Neural cell (in vitro differentiated cells): Measurements from ENCODE around the gene ST6GAL1. TPM values are rescaled to one million over a fixed set of nuclear protein-coding genes. Genes with fewer than 3 reads are reported as not detected.

ENCODE experiments used
- H2AFZ ChIP-seq: fragments of 200-600, 300-800 bp; sonication (generic), shearing (Covaris generic); 2 replicates; pipeline ENCODE4 v1.6.0; 2014; ENCODE audit warnings: low read depth, mild to moderate bottlenecking, antibody characterized with exemption, low read length, moderate library complexity
- H3F3A ChIP-seq: fragments of 200-600 bp; shearing (Covaris generic); 2 replicates; pipeline ENCODE4 v1.6.1; 2016; ENCODE audit warnings: mild to moderate bottlenecking, moderate library complexity, mixed read lengths, antibody characterized with exemption, low read length; ENCODE audit not compliant: insufficient read depth, poor library complexity, severe bottlenecking
- H3K27ac ChIP-seq: fragments of 200-600, 300-800 bp; sonication (generic), shearing (Covaris generic); 2 replicates; pipeline ENCODE4 v1.5.1; 2014; ENCODE audit warnings: mild to moderate bottlenecking, low read length, moderate library complexity
- H3K27me3 ChIP-seq: fragments of 300-800, 200-600 bp; sonication (generic), shearing (Covaris generic); 2 replicates; pipeline ENCODE4 v1.6.0; 2014; ENCODE audit warnings: mild to moderate bottlenecking, low read depth, low read length, moderate library complexity; ENCODE audit not compliant: insufficient read depth
- H3K36me3 ChIP-seq: fragments of 300-800, 200-600 bp; sonication (generic), shearing (Covaris generic); 2 replicates; pipeline ENCODE4 v1.5.1; 2014; ENCODE audit warnings: mild to moderate bottlenecking, antibody characterized with exemption, low read length, moderate library complexity; ENCODE audit not compliant: insufficient read depth
- H3K4me2 ChIP-seq: fragments of 300-800, 200-600 bp; sonication (generic), shearing (Covaris generic); 2 replicates; pipeline ENCODE4 v1.6.0; 2014; ENCODE audit warnings: mild to moderate bottlenecking, low read length
- H3K4me3 ChIP-seq: fragments of 300-800, 200-600 bp; sonication (generic), shearing (Covaris generic); 2 replicates; pipeline ENCODE4 v1.5.1; 2014; ENCODE audit warnings: mild to moderate bottlenecking, low read length, moderate library complexity
- H3K79me2 ChIP-seq: fragments of 200-600 bp; shearing (Covaris generic); replicated peaks from 2 replicates; pipeline ENCODE4 v1.6.0; 2014; ENCODE audit warnings: mild to moderate bottlenecking, low read length, moderate library complexity; ENCODE audit not compliant: insufficient read depth
- H3K9ac ChIP-seq: fragments of 300-800, 200-600 bp; sonication (generic), shearing (Covaris generic); 2 replicates; pipeline ENCODE4 v1.6.1; 2016; ENCODE audit warnings: mild to moderate bottlenecking, low read length, mixed read lengths
- H3K9me2 ChIP-seq: fragments of 200-600 bp; shearing (Covaris generic); 2 replicates; pipeline ENCODE4 v1.6.1; 2016; ENCODE audit warnings: mild to moderate bottlenecking, low read length, mixed read lengths; ENCODE audit not compliant: insufficient read depth
- H3K9me3 ChIP-seq: fragments of 200-600, 300-800 bp; sonication (generic), shearing (Covaris generic); 2 replicates; pipeline ENCODE4 v1.6.1; 2016; ENCODE audit warnings: mild to moderate bottlenecking, mixed run types, low read length, moderate library complexity, mixed read lengths
- H4K20me1 ChIP-seq: fragments of 200-600 bp; shearing (Covaris generic); 2 replicates; pipeline ENCODE4 v1.6.1; 2016; ENCODE audit warnings: mild to moderate bottlenecking, mixed run types; ENCODE audit not compliant: insufficient read depth
- CTCF ChIP-seq: fragments of 450-650 bp; IDR thresholded peaks from 2 replicates; pipeline ENCODE4 v1.5.1; 2014; ENCODE audit warnings: antibody characterized with exemption, mild to moderate bottlenecking, moderate library complexity; ENCODE audit not compliant: poor library complexity, severe bottlenecking
- EP300 ChIP-seq: fragments of 450-650 bp; conservative IDR thresholded peaks from 2 replicates; pipeline ENCODE4 v1.6.1; 2014; ENCODE audit warnings: antibody characterized with exemption, mild to moderate bottlenecking, moderate library complexity; ENCODE audit not compliant: poor library complexity, severe bottlenecking
- EZH2 ChIP-seq: fragments of 200-600, 300-800 bp; shearing (Covaris generic), sonication (generic); IDR thresholded peaks from 2 replicates; pipeline ENCODE4 v1.6.1; 2014; ENCODE audit warnings: antibody characterized with exemption, low read length, borderline replicate concordance, mild to moderate bottlenecking; ENCODE audit not compliant: insufficient read depth, poor library complexity, severe bottlenecking
- MXI1 ChIP-seq: fragments of 450-650 bp; conservative IDR thresholded peaks from 2 replicates; pipeline ENCODE4 v1.6.1; 2014; ENCODE audit warnings: antibody characterized with exemption, mild to moderate bottlenecking; ENCODE audit not compliant: poor library complexity, severe bottlenecking
- POLR2AphosphoS5 ChIP-seq: IDR thresholded peaks from 2 replicates; pipeline ENCODE4 v1.6.1; 2012
- RAD21 ChIP-seq: fragments of 450-650 bp; conservative IDR thresholded peaks from 2 replicates; pipeline ENCODE4 v1.6.1; 2014; ENCODE audit warnings: antibody characterized with exemption, mild to moderate bottlenecking, moderate library complexity
- REST ChIP-seq: IDR thresholded peaks from 2 replicates; pipeline ENCODE4 v1.6.1; 2012; ENCODE audit warnings: borderline replicate concordance
- SMC3 ChIP-seq: fragments of 450-650 bp; conservative IDR thresholded peaks from 2 replicates; pipeline ENCODE4 v1.6.1; 2014; ENCODE audit warnings: antibody characterized with exemption, mild to moderate bottlenecking, moderate library complexity; ENCODE audit not compliant: poor library complexity
- TAF1 ChIP-seq: IDR thresholded peaks from 2 replicates; pipeline ENCODE4 v1.6.1; 2012; ENCODE audit warnings: low read depth
- polyA plus RNA-seq: library from polyadenylated mRNA; depleted of rRNA; stranded (reverse); fragments of >200 nt; gene quantifications from 2 replicates; pipeline ENCODE4 v1.2.3, GENCODE V29; 2014

ST6GAL1 gene
- polyA plus RNA-seq, 1 donor from 2014 or later = 17.6 TPM

DNA sequence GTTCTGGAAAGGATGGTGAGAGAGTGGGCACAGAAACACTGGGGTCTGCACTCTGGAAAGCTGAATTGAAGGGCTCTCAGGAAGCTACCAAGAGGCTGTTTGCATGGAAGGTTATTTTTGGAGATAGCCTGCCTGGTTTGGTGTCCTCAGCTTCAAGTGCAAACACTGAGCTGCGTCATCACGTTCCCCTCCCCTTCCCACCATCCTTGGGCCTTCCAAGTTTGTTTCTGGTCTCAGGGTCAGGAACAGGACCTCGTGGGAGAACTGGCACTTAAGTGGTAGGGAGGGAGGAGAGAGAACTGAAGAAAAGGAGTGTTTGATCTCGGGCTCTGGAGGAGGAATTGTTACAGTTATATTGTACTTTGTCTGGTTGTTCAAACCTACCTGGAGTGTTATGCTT is 10.6 kb downstream of the ST6GAL1 start:
- no peak for TF ChIP-seq RAD21
- no peak for TF ChIP-seq MXI1
- TF ChIP-seq SMC3 = no peak
- no peak for TF ChIP-seq CTCF
- TF ChIP-seq EP300 = no peak
- TF ChIP-seq POLR2AphosphoS5 = no peak
- no peak for TF ChIP-seq EZH2
- Histone ChIP-seq H3K9me2 (no peaks in the 10 kb centered on the region), H4K20me1 (no peaks in the 10 kb centered on the region), H3K79me2 (peaks cover 4% of the 10 kb centered on the region), H3K4me3 (no peak overlapping the region), H2AFZ (no peak overlapping the region), H3K9me3 (no peaks in the 10 kb centered on the region), H3F3A (no peaks in the 10 kb centered on the region), H3K36me3 (no peaks in the 10 kb centered on the region), H3K27me3 (no peaks in the 10 kb centered on the region), H3K4me2 (no peak overlapping the region), H3K27ac (no peak overlapping the region), H3K9ac (no peak overlapping the region)

GRCh38 chr3:186942168-186942567 is 11.8 kb downstream of the ST6GAL1 start:
- H3K9ac ChIP-seq = no peak overlapping the region
- no peak overlapping the region for H3K4me2 ChIP-seq
- no peaks in the 10 kb centered on the region for H4K20me1 ChIP-seq
- H2AFZ ChIP-seq = no peak overlapping the region
- no peaks in the 10 kb centered on the region for H3K9me3 ChIP-seq
- H3K27ac ChIP-seq = no peak overlapping the region
- H3K27me3 ChIP-seq = no peaks in the 10 kb centered on the region
- TF ChIP-seq EZH2 = no peak
- no peak for TF ChIP-seq SMC3
- no peak for TF ChIP-seq EP300
- no peak for TF ChIP-seq RAD21
- no peak for TF ChIP-seq TAF1
- no peak for TF ChIP-seq CTCF
- no peak for TF ChIP-seq POLR2AphosphoS5
- no peak for TF ChIP-seq REST
- no peak for TF ChIP-seq MXI1
- H3F3A ChIP-seq = no peaks in the 10 kb centered on the region
- no peaks in the 10 kb centered on the region for H3K36me3 ChIP-seq
- no peaks in the 10 kb centered on the region for H3K9me2 ChIP-seq
- no peak overlapping the region for H3K4me3 ChIP-seq
- peaks cover 4% of the 10 kb centered on the region for H3K79me2 ChIP-seq
